ENCODE measurements around the gene MBOAT1. TPM values are rescaled to one million over a fixed set of nuclear protein-coding genes. Genes with fewer than 3 reads are reported as not detected.

The MBOAT1 gene
- polyA plus RNA-seq, 1 of the 3 experiments (the other 2 are of a cell fraction) = 3.0 TPM

GRCh38 chr6:20223141-20223540 lies 10.9 kb upstream of the MBOAT1 start:
- Histone ChIP-seq H3K36me3 (replicated peaks in 1 of 2; ENCODE audit: control insufficient read depth in 1 of 2, insufficient read depth in 2 of 2, low read length in 1 of 2) (no peaks in the 10 kb centered on the region), H3K4me2 (no peak overlapping the region), H4K20me1 (ENCODE audit: insufficient read depth) (no peaks in the 10 kb centered on the region), H3K4me3 (ENCODE audit: low read depth in 2 of 2, low read length in 1 of 2) (no peak overlapping the region), H3K4me1 (ENCODE audit: control insufficient read depth in 1 of 2, insufficient read depth in 2 of 2, low read depth in 1 of 2, low read length in 1 of 2) (no peaks in the 10 kb centered on the region), H3K9me3 (no peaks in the 10 kb centered on the region), H3F3A (replicated peaks; ENCODE audit: insufficient read depth) (no peaks in the 10 kb centered on the region), H3K27ac (ENCODE audit: low read depth in 2 of 2, low read length in 1 of 2) (no peak overlapping the region), H2AFZ (ENCODE audit: low read depth) (no peak overlapping the region), H3K9me2 (no peaks in the 10 kb centered on the region), H3K79me2 (ENCODE audit: insufficient read depth) (no peaks in the 10 kb centered on the region), H3K9ac (no peak overlapping the region), H3K27me3 (ENCODE audit: insufficient read depth) (no peaks in the 10 kb centered on the region)
- no peak for DNase-seq
- TF ChIP-seq NFIC (IDR thresholded peaks at IDR 0.05; ENCODE audit: borderline replicate concordance) (no peak), MAX (IDR thresholded peaks at IDR 0.05; ENCODE audit: low read depth) (no peak), CHD2 (IDR thresholded peaks at IDR 0.05; ENCODE audit: low read length, partially characterized antibody) (no peak), IRF3 (IDR thresholded peaks at IDR 0.05; ENCODE audit: low read depth, low read length) (no peak), FOXM1 (IDR thresholded peaks at IDR 0.05; ENCODE audit: low read depth) (no peak), MXI1 (IDR thresholded peaks at IDR 0.05; ENCODE audit: low read depth, low read length) (no peak), ELF1 (IDR thresholded peaks at IDR 0.05) (no peak), FOXJ3 (CRISPR knock-in tag; IDR thresholded peaks at IDR 0.05) (no peak), TCF12 (IDR thresholded peaks at IDR 0.05) (no peak), EP300 (IDR thresholded peaks at IDR 0.05; ENCODE audit: borderline replicate concordance in 1 of 2, low read depth in 1 of 2, low read length in 1 of 2) (no peak), EZH2phosphoT487 (IDR thresholded peaks at IDR 0.05; ENCODE audit: borderline replicate concordance, low read depth) (no peak), SIN3A (IDR thresholded peaks at IDR 0.05; ENCODE audit: borderline replicate concordance, low read depth, low read length) (no peak), NRF1 (IDR thresholded peaks at IDR 0.05; ENCODE audit: low read depth, low read length) (no peak), TEAD4 (IDR thresholded peaks at IDR 0.05; ENCODE audit: borderline replicate concordance, insufficient read depth) (no peak), SMC3 (IDR thresholded peaks at IDR 0.05; ENCODE audit: low read depth, low read length) (no peak), CTCF (IDR thresholded peaks at IDR 0.05) (no peak), POLR2AphosphoS5 (IDR thresholded peaks at IDR 0.05; ENCODE audit: low read depth, low read length) (no peak), TAF1 (IDR thresholded peaks at IDR 0.05; ENCODE audit: borderline replicate concordance, low read depth, low read length) (no peak)
- TF ChIP-seq, protein P1, sequence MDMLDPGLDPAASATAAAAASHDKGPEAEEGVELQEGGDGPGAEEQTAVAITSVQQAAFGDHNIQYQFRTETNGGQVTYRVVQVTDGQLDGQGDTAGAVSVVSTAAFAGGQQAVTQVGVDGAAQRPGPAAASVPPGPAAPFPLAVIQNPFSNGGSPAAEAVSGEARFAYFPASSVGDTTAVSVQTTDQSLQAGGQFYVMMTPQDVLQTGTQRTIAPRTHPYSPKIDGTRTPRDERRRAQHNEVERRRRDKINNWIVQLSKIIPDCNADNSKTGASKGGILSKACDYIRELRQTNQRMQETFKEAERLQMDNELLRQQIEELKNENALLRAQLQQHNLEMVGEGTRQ (IDR thresholded peaks at IDR 0.05; ENCODE audit: borderline replicate concordance, low read depth, low read length) = no peak
- 97% methylated on average over 1 of the region's 1 CpG for WGBS (ENCODE audit: low lambda C conversion rate)
- POLR2A ChIA-PET = no interaction called here
- CTCF ChIA-PET = no interaction called here

All from SK-N-SH (cell line).